ENCODE data around the gene ILRUN. TPM values are rescaled to one million over a fixed set of nuclear protein-coding genes. Genes with fewer than 3 reads are reported as not detected.
A peak's percentile ranks its signal among the peaks of the same experiment; 100 is the strongest.
"Not testable (repeated sequence)": the region's sequence is repeated elsewhere in the genome, so short reads cannot be mapped to it uniquely, and the experiment has no call there.

Gene ILRUN
- total RNA-seq, result 71.0 and 84.4 TPM in 2 replicates

DNA sequence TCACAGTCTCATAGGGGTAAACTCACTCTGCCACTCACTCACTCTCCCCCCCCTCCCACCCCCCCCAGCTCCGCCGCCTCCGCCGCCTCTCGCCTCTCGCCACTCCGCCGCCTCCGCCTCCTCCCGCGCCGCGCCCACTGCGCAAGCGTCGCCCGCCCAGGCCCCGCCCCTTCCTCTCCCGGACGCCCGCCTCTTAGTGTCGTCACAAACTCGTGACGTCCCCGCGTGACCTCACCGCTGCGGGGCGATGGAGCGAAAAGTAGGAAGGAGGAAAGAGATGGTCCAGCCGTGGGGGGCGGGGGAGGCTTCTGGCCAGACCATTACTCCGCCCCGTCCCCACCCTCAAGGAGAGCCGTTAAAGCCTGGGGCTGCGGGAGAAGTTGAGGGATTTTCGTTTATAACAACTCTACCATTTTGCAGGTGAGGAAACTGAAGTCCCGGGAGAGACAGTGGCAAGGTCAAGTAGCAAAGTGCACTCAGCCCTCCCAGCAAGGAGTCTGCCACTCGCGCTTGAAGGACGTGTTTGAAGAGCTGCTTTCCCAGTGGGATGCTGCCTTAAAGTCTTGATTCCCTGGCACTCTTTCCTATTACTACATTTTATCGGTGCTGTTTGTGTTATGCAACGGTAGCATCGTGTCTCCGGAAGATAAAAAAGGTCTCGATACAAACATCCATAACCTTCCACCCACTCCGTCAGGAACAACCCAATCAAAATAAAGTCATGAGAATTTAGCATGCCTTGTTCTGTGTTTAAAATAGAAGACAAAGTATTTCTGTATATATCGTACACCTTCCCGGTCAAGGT is at the start of gene ILRUN:
Gene ILRUN, minus strand, starts transcription at position 29 of the 805 bp plus-strand sequence. CDS start 164 bp downstream, outside the sequence.
- TF ChIP-seq, protein P1, sequence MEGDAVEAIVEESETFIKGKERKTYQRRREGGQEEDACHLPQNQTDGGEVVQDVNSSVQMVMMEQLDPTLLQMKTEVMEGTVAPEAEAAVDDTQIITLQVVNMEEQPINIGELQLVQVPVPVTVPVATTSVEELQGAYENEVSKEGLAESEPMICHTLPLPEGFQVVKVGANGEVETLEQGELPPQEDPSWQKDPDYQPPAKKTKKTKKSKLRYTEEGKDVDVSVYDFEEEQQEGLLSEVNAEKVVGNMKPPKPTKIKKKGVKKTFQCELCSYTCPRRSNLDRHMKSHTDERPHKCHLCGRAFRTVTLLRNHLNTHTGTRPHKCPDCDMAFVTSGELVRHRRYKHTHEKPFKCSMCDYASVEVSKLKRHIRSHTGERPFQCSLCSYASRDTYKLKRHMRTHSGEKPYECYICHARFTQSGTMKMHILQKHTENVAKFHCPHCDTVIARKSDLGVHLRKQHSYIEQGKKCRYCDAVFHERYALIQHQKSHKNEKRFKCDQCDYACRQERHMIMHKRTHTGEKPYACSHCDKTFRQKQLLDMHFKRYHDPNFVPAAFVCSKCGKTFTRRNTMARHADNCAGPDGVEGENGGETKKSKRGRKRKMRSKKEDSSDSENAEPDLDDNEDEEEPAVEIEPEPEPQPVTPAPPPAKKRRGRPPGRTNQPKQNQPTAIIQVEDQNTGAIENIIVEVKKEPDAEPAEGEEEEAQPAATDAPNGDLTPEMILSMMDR (IDR thresholded peaks at IDR 0.05), result no peak
- peak within 1 kb of the TSS; percentile 99 for H3K27ac Mint-ChIP-seq
- peak within 1 kb of the TSS; percentile 98 for H3K4me3 Mint-ChIP-seq
- ATAC-seq (ENCODE audit: low read depth), result peak; percentile 87
- no peaks in the 10 kb centered on the region for H3K9me3 Mint-ChIP-seq
- DNase-seq, result peak; percentile 95
- peaks cover 16% of the 10 kb centered on the region for H3K36me3 Mint-ChIP-seq (ENCODE audit: low read depth)
- H3K4me1 Mint-ChIP-seq, result peaks cover 47% of the 10 kb centered on the region
- POLR2A ChIA-PET, result interaction anchor here (0.6 to 2.9 kb wide), 18 partner anchors 16 to 1235 kb away, joined by 3 to 32 read pairs (median 5); partner anchors contain the start of genes HMGA1 and SNRPC
- CTCF ChIA-PET, result interaction anchor here (1.0 to 1.6 kb wide), 2 partner anchors 57 to 58 kb away, joined by 3 to 4 read pairs; no protein-coding TSS in a partner anchor
- no peaks in the 10 kb centered on the region for H3K27me3 Mint-ChIP-seq
- intact Hi-C loops (cut with micrococcal nuclease), result loop anchor here (1.0 to 5.0 kb wide), 6 partner anchors 25 to 170 kb away; partner anchors contain the start of gene SNRPC

DNA sequence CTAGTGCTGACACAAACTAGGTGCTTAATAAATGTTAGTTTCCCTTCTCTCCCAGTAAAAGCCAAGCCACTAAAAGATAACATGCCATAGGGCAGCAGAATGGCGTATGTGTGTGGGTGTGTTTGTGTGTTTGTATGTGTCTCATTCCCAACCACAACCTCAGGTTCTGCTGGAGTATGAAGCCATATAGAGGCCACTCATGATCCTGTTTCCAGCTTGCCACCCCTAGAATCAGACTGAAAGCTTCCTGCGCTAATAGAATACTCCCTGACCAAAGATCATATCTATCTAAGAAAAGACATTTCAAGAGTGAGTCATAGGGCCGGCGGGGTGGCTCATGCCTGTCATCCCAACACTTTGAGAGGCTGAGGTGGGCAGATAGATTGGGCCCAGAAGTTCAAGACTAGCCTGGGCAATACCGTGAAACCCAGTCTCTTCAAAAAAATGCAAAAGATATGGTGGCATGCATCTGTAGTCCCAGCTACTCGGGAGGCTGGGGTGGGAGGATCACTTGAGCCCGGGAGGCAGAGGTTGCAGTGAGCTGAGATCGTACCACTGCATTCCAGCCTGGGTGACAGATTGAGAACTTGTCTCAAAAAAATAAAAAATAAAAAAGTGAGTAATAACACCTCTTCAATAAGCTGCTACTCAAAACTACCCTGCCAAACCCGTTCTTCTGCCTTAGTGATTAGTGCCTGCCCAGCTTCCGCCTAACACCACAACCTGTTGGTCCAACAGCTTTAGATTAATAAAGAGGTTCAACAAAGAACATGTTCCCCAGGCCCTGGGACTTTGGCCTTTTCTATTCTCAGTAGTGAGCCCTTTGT is 48.9 kb upstream of the ILRUN start:
- ChIA-PET POLR2A (no interaction called here), CTCF (no interaction called here)
- TF ChIP-seq, protein P1 (IDR thresholded peaks at IDR 0.05), result no peak
- no peaks in the 10 kb centered on the region for H3K4me1 Mint-ChIP-seq
- H3K27me3 Mint-ChIP-seq, result no peaks in the 10 kb centered on the region
- ATAC-seq (ENCODE audit: low read depth) (no peak), DNase-seq (no peak)
- intact Hi-C loops (cut with micrococcal nuclease), result no loop called here
- no peak overlapping the region for H3K27ac Mint-ChIP-seq
- H3K4me3 Mint-ChIP-seq, result no peak overlapping the region
- H3K9me3 Mint-ChIP-seq, result no peaks in the 10 kb centered on the region
- H3K36me3 Mint-ChIP-seq (ENCODE audit: low read depth), result no peaks in the 10 kb centered on the region

DNA sequence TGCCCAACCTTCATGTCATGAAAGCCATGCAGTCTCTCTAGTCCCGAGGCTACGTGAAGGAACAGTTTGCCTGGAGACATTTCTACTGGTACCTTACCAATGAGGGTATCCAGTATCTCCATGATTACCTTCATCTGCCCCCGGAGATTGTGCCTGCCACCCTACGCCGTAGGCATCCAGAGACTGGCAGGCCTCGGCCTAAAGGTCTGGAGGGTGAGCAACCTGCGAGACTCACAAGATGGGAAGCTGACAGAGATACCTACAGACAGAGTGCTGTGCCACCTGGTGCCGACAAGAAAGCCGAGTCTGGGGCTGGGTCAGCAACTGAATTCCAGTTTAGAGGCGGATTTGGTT is 47.7 kb upstream of the ILRUN start:
- CTCF ChIA-PET; H3K27ac Mint-ChIP-seq; H3K9me3 Mint-ChIP-seq; H3K4me1 Mint-ChIP-seq; H3K27me3 Mint-ChIP-seq; DNase-seq; POLR2A ChIA-PET; intact Hi-C loops (cut with micrococcal nuclease); ATAC-seq (ENCODE audit: low read depth); H3K36me3 Mint-ChIP-seq (ENCODE audit: low read depth); H3K4me3 Mint-ChIP-seq: not testable (repeated sequence)

DNA sequence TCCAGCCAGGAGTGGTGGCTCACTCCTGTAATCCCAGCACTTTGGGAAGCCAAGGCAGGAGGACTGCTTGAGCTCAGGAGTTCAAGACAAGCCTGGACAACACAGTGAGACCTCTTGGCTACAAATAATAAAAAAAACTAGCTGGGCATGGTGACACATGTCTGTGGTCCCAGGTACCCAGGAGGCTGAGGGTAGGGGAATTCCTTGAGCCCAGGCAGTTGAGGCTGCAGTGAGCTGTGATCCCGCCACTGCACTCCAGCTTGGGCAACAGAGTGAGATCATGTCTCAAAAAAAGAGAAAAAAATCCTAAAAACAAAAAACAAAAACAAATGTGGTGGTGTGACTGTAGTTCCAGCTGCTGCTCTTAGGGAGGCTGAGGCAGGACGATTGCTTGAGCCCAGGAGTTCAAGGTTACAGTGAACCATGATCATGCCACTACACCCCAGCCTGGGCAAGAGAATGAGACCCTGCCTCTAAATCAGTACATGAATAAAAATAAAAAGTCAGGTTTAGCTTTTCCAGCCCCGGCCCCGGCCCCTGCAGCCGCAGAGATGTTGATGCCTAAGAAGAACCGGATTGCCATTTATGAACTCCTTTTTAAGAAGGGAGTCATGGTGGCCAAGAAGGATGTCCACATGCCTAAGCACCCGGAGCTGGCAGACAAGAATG is 47.2 kb upstream of the ILRUN start:
- ChIA-PET POLR2A (interaction anchor here (0.5 kb wide), 1 partner anchor 192 kb away, joined by 4 read pairs; no protein-coding TSS in a partner anchor), CTCF (no interaction called here)
- no peak overlapping the region for H3K27ac Mint-ChIP-seq
- H3K27me3 Mint-ChIP-seq, result no peaks in the 10 kb centered on the region
- no peak overlapping the region for H3K4me3 Mint-ChIP-seq
- no peak for DNase-seq
- H3K4me1 Mint-ChIP-seq, result no peaks in the 10 kb centered on the region
- H3K9me3 Mint-ChIP-seq, result no peaks in the 10 kb centered on the region
- H3K36me3 Mint-ChIP-seq (ENCODE audit: low read depth), result no peaks in the 10 kb centered on the region
- TF ChIP-seq, protein P1 (IDR thresholded peaks at IDR 0.05), result no peak
- intact Hi-C loops (cut with micrococcal nuclease), result no loop called here
- ATAC-seq (ENCODE audit: low read depth), result no peak

DNA sequence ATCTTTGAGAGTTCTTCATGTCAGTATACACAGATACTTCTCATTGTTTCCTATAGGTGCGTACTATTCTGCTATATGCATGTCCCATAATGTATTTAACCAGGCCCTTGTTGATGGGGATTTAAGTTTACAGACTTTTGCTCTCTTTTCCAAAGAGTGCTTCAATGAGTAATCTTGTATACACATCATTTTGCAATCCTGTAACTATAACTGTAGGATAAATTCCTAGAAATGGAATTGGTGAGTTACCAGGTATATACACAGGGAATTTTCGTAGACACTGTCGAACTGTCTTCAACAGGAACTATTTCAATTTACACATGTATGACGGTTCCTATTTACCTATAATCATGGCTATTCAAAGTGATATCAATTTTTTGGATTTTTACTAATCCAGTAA is 45.5 kb upstream of the ILRUN start:
- H3K4me3 Mint-ChIP-seq, result no peak overlapping the region
- ChIA-PET CTCF (no interaction called here), POLR2A (no interaction called here)
- H3K27ac Mint-ChIP-seq, result no peak overlapping the region
- H3K9me3 Mint-ChIP-seq, result no peaks in the 10 kb centered on the region
- no peaks in the 10 kb centered on the region for H3K4me1 Mint-ChIP-seq
- intact Hi-C loops (cut with micrococcal nuclease), result no loop called here
- H3K36me3 Mint-ChIP-seq (ENCODE audit: low read depth), result no peaks in the 10 kb centered on the region
- DNase-seq (no peak), ATAC-seq (ENCODE audit: low read depth) (no peak)
- TF ChIP-seq, protein P1 (IDR thresholded peaks at IDR 0.05), result no peak
- H3K27me3 Mint-ChIP-seq, result no peaks in the 10 kb centered on the region

All from activated B cell treated with CpG ODN at 0.5 μM for 24 hours (primary cell).